Measurements from ENCODE around the gene SYTL4.

The SYTL4 gene

GRCh38 chrX:100677611-100678181 lies 54.2 kb downstream of the SYTL4 start:
- no peak overlapping the region for H3K27ac ChIP-seq
- DNase-seq: no peak
- no peaks in the 10 kb centered on the region for H3K9me3 ChIP-seq (ENCODE audit: severe bottlenecking)
- peaks cover 3% of the 10 kb centered on the region for H3K36me3 ChIP-seq
- H3K27me3 ChIP-seq (ENCODE audit: insufficient read depth, low read depth, severe bottlenecking): peaks cover 4% of the 10 kb centered on the region
- H3K4me3 ChIP-seq (ENCODE audit: low read depth, low read length): no peak overlapping the region
- no peak for TF ChIP-seq CTCF (IDR thresholded peaks at IDR 0.05; ENCODE audit: low read depth, low read length)

GRCh38 chrX:100674705-100675104 lies 57.2 kb downstream of the SYTL4 start:
- no peak for DNase-seq
- H3K27me3 ChIP-seq (ENCODE audit: insufficient read depth, low read depth, severe bottlenecking): no peaks in the 10 kb centered on the region
- H3K9me3 ChIP-seq (ENCODE audit: severe bottlenecking): no peaks in the 10 kb centered on the region
- no peaks in the 10 kb centered on the region; the same call in 1 of the 2 replicates for H3K36me3 ChIP-seq
- no peak overlapping the region for H3K4me3 ChIP-seq (ENCODE audit: low read depth, low read length)
- no peak for TF ChIP-seq CTCF (IDR thresholded peaks at IDR 0.05; ENCODE audit: low read depth, low read length)
- no peak overlapping the region for H3K27ac ChIP-seq

DNA sequence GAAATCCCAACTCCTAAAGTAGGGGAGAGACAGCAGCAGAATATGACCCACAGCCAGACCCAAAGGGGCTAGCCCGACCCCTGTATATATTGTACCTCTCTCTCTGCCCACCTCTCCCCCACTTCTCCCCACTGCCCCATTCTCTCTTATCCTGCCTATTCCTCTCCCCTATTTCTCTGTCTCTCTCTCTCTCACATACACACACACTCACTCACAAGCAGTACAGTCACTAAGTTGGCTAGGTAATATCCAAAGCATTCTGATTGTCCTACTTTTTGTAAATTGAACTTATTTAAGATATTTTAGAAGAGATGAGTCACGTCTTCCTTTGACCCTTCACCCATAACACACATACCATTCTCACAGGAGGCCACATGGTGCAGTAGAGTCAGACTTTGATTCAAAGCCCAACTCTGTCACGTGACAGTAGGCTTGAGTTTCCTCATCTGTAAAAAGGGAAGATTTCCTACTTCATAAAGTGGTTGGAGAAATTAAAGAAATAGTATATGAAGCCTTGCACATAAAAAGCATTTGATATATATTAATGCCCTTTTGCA lies 58.4 kb downstream of the SYTL4 start:
- no peaks in the 10 kb centered on the region for H3K9me3 ChIP-seq (ENCODE audit: severe bottlenecking)
- H3K27me3 ChIP-seq (ENCODE audit: insufficient read depth, low read depth, severe bottlenecking): no peaks in the 10 kb centered on the region
- no peak overlapping the region for H3K4me3 ChIP-seq (ENCODE audit: low read depth, low read length)
- no peak for DNase-seq
- no peak overlapping the region for H3K27ac ChIP-seq
- H3K36me3 ChIP-seq: no peaks in the 10 kb centered on the region; the same call in 1 of the 2 replicates
- TF ChIP-seq CTCF (IDR thresholded peaks at IDR 0.05; ENCODE audit: low read depth, low read length): no peak

GRCh38 chrX:100672966-100673365 lies 59.0 kb downstream of the SYTL4 start:
- Histone ChIP-seq H3K4me3 (ENCODE audit: low read depth, low read length) (no peak overlapping the region), H3K9me3 (ENCODE audit: severe bottlenecking) (no peaks in the 10 kb centered on the region), H3K27me3 (ENCODE audit: insufficient read depth, low read depth, severe bottlenecking) (no peaks in the 10 kb centered on the region), H3K27ac (no peak overlapping the region), H3K36me3 (no peaks in the 10 kb centered on the region; the same call in 1 of the 2 replicates)
- TF ChIP-seq CTCF (IDR thresholded peaks at IDR 0.05; ENCODE audit: low read depth, low read length): no peak
- no peak for DNase-seq

DNA sequence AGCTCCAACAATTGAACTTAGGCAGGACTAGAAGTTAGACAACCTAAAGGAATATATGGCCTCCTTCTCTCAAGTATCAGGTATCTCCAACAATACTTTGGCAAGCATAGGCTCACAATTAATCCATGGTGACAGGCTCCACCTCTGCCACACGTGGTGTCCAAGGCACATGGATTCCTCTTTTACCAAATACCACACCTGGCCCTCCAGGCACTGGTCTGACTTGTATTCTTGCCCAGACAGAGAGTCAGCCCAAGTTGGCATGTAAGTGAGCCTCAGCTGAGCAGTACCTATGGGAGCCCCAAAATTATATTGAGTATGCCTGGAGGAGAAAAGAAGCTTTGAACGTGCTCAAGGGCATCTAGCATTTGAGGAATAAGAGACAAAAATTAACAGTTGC lies 68.3 kb downstream of the SYTL4 start:
- no peak for DNase-seq
- no peak for TF ChIP-seq CTCF (IDR thresholded peaks at IDR 0.05; ENCODE audit: low read depth, low read length)

GRCh38 chrX:100662796-100663195 lies 69.1 kb downstream of the SYTL4 start:
- DNase-seq: no peak
- no peak for TF ChIP-seq CTCF (IDR thresholded peaks at IDR 0.05; ENCODE audit: low read depth, low read length)
- H3K36me3 ChIP-seq: no peaks in the 10 kb centered on the region
- no peak overlapping the region for H3K27ac ChIP-seq
- H3K4me3 ChIP-seq (ENCODE audit: low read depth, low read length): no peak overlapping the region
- H3K9me3 ChIP-seq (ENCODE audit: severe bottlenecking): no peaks in the 10 kb centered on the region
- H3K27me3 ChIP-seq (ENCODE audit: insufficient read depth, low read depth, severe bottlenecking): no peaks in the 10 kb centered on the region

More for the DNA sequence above, 68.3 kb downstream of the SYTL4 start:
- H3K27me3 ChIP-seq (ENCODE audit: insufficient read depth, low read depth, severe bottlenecking): no peaks in the 10 kb centered on the region
- H3K4me3 ChIP-seq (ENCODE audit: low read depth, low read length): no peak overlapping the region
- no peak overlapping the region for H3K27ac ChIP-seq
- H3K9me3 ChIP-seq (ENCODE audit: severe bottlenecking): no peaks in the 10 kb centered on the region
- H3K36me3 ChIP-seq: no peaks in the 10 kb centered on the region
